HG03442 (cell line): Measurements from ENCODE around the gene CFAP43.
"Not testable (repeated sequence)": the region's sequence is repeated elsewhere in the genome, so short reads cannot be mapped to it uniquely, and the experiment has no call there.

Experiments
- ATAC-seq: cut with Tn5 transposase; IDR thresholded peaks from one replicate; pipeline ENCODE4 v1.9.1; 2021; ENCODE audit warnings: mild to moderate bottlenecking, moderate library complexity; ENCODE audit not compliant: unreplicated experiment

CFAP43 gene

DNA sequence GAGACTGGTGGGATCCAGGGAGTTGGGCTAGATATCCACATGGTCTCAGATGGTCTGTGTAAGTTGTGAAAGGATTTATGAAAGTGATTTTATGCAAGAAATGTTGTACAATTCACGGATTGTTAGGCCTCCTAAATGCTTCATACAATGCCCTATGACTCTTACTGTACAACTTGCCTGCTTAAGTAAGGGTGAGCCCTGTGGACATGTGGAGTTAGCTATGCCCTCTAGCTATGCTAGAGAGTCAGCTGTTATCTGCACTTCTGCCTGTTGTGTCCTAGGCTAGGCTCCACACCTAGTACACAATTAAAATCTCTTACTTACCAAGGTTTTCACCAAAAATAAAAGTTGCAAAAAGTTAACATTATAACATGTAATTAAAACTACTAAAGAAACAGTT is 1.7 kb upstream of the CFAP43 start:
- no peak for ATAC-seq

DNA sequence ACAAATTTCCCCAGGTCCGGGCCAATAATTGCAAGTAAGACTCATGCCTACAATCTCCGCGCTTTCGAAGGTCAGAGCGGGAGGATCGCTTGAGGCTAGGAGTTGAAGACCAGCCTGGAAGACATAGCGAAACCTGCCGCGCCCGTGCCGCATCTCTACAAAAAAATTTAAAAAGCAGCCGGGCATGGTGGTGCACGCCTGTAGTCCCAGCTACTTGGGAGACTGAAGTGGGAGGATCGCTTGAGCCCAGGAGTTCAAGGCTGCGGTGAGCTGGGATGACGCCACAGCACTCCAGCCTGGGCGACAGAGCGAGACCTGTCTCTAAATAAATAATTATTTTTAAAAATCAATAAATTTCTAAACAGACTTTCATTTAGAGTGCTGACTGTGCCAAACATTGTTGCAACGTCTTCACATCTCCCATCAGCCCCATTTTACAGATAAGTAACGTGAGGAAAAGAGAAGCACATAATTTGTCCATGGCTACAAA is 494 bp upstream of the CFAP43 start:
- no peak for ATAC-seq

DNA sequence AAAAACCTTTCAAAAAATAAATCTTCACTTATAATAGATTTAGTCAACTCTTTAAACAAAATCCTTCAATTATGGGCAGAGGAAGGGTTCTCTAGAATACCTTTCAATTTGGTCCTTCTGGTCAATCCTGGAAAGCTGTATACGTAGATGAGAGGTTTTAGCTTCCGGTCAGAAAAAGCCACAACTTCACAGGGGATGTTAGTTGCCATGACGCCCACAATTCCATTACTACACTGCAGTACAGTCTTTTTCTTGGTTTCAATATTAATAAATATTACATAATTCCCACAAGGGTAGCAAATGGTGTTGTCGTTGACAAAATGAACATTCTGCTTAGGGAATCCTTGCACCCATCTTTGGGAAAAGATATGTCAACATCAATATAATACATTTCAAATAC is 1.7 kb downstream of the CFAP43 start:
- no peak for ATAC-seq

DNA sequence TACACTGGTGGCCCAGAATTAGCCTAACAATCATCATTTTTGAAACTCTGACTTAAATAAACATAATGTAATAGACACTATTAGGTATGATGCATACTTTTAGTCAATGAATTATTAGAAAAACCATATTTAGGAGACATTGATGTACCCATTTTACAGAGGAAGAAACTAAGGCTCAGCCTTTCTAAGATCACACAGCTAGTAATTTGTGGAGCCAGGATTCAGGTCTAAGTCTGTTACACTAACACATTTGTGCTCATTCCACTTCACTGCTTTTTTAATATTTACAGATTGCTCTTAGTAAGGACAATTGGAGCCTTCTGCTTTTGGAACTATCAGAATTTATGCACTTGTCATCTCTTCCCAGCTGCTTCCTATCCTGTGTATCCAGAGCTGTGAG is 8.9 kb downstream of the CFAP43 start:
- no peak for ATAC-seq

DNA sequence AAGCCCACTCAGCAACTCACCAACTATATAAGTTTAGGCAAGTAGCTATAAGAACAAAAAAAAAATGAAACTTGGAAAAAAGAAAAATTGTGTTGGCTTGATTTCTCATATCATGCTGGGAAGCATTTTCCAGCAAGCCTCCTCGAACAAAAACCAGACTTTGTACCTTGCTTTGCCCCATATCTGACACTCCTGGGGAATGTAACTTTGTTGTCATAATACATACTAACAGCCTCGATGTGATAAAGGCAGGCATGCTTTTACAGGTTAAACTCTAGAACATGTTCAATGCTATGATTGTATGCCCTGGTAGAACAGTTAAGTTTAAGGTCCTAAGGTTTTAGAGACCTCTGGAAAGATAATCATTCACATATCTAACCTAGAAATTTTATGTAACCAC is 11.6 kb downstream of the CFAP43 start:
- ATAC-seq: no peak

DNA sequence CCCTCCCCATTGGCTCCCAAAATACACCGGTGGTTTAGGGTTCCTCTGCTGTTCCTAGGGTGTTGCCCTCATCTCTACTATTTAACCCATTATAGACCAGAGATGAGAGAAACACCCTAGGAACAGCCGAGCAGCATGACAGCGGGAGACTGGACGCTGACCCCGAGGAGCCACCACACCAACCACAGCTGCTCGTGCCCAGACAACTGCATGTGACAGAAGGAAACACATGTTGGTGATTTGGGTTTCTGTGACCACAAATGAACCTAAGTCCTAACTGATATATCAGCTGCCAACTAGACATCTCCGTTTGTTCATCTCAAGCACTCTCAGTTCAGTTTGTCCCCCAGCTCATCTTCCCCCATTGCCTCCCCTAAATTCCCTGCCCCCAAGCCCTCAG is 13.4 kb downstream of the CFAP43 start:
- ATAC-seq: no peak

DNA sequence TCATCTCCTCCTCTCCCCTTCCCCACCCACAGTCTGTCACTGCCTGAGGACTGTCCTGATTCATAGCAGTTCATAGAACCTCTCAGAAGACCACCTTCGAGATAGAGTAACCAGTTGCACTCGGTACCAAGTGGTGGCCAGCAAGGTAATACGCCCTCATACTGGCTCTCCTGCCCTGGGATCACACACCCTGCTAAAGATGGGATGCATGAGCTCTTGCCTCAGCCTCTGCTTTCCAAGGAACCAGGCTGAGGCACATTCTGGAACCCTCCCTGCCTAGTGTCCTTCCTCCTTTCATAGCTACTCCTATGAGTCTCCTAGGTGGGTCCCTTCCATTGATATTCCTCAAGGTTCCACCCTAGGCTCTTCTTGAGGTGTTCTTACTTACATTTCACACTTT is 15.5 kb downstream of the CFAP43 start:
- no peak for ATAC-seq

DNA sequence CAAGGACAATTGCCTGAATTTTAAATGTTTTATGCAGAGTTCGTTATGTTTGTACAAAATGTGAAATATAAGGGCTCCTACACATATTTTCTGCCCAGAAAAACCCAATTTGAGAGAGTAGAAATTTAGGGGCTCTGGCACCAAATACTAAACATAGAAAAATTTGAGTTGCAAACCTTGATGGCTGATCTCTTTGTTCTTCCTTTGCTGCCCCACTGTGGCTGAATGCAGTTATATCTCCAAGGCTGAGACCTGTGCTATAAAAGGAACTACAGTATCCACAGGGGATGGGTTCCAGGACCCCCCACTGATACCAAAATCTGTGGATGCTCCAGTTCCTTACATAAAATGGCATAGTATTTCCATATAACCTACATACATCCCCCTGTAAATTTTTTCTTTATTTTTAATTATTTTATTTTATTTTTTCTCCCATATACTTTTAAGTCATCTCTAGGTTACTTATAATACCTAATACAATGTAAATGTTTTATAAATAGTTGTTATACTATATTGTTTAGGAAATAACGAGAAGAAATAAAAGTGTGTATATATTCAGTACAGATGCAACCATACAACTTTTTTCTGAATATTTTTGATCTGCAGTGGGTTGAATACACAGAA is 22.5 kb downstream of the CFAP43 start:
- no peak for ATAC-seq

DNA sequence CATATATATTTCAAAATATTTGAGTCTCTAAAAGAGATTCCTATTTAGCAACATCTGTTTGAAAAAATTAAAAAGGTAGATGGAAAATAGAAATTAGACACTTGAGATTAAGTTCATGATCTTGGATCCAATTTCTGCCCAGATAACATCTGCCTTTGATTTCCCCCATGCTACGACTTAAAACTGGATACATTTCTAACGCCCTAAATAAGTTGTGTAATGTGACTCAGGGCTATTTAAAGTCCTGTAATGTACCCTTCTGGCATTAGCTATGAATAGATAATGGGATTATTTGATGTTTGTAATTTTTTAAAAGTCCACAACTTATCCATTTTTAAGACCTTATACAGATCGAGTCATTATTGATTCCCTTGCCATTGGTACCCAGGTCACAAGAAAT is 23.4 kb downstream of the CFAP43 start:
- ATAC-seq: no peak

DNA sequence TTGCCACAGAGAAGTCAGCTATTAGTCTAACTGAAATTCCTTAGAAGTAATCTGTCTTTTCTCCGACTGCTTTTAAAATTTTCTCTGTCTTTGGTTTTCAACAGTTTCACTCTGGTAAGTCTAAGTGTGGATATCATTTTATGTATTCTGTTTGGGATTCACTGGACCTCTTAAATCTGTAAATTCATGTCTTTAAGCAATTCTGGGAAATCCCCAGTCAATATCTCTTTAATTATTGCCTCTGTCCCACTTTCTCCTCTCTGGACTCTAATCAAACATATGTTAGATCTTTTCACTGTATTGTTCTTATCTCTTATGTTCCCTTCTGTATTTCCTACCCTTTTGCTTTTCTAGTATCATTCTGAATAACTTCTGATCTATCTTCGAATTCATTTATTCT is 29.9 kb downstream of the CFAP43 start:
- ATAC-seq: no peak

DNA sequence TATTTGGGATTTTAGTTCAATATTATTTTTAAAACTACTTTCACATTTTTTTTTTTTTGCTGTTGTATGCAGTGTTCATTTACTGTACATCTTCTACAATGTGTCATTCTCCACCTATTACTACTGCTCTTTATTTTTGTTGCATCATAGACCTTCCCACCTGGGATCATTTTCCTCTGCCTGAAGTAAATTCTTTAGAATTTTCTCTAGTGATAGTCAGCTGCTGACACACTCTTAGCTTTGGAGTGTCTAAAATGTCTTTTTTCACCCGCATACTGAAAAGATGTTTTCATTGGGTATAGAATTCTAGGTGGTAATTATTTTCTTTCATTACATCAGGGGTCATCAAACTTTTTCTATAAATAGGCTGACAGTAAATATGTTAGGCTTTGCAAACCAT is 30.5 kb downstream of the CFAP43 start:
- ATAC-seq: no peak

DNA sequence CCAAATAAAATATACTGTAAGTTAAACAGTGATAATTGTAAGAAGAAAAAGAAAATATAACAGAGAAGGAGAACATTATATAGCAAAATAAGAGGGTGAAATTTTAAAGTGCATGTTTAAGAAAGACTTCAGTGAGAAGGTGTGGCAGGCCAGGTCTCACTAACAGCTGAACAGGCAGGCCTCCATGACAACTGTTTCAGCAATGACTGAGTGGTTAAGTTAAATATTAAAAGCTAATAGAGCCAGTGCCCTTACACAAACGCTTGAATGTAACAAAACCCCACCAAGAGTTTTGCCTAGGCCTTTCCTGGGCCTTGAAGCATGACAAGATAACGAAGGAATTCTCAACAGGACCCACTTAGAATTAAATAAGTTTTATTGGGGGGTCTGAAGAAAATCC is 32.6 kb downstream of the CFAP43 start:
- no peak for ATAC-seq

DNA sequence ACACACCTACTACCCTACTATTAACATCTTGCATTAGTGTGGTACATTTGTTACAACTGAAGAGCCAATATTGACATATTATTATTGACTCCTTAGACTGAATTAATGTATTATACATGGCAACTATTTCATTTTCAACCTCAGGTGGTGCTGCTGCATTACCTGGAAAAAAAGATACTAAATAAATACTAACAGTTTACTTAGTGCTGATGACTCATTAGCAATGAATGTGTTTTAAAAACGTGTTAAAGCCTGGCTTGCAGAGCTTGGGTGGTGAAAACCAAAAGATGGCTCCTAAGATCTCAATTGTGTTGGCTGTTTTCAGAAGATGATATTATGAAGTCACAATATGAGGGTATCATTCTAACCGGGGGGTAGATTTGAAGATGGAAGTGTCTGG is 34.8 kb downstream of the CFAP43 start:
- ATAC-seq: no peak

DNA sequence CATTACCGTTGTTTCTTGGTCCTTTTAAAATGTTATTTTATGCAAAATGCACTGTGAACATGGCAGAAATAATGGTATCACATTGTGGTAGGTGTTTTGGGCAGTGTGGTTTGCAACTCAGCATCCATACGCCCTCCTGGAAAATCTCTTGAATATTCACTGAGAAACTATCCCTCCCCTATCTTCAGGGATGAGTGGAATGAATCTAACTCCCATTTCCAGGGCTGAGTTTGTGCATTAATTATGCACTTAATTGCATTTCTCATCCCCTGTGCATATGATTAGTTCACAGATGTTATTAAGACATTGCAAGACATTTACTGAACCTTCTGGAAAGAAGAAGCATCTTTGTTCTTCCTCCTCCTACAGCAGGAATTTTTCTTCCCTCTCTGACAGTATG is 36.5 kb downstream of the CFAP43 start:
- no peak for ATAC-seq

DNA sequence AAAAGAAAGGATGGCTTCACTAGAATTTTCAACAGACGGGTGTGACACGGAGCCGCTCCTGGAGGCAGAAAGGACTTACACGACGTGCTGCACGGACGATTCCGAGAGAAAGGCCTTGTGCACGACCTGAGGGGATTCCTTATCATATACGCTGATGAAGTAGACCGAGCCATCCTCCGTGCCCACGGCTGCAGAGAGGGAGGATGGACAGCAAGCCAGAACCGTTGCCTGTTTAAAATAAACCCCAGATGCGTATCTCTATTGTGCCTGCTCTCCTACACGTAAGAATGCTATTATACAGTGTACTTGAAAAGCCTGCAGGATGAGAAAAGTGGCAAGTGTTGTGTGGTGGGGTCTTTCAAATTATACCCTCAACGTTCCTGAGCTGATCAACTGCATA is 38.4 kb downstream of the CFAP43 start:
- ATAC-seq: no peak

DNA sequence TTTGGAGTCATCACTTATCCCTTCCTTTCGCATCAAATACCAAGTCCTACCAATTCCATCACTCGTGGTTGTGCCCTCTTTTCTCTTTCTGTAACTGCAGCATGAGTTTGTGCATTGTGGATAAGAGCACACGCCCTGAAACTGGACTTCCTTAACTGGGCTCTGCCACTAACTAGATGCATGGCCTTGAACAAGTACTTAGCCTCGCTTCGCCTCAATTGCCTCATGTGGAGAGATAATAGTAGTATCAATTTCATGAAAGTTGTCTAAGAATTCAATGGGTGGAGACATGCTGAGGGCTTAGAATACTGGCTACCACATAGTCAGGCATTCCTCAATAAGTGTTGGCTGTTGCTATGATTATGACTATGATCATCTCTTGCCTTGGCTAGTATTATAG is 41.5 kb downstream of the CFAP43 start:
- no peak for ATAC-seq

DNA sequence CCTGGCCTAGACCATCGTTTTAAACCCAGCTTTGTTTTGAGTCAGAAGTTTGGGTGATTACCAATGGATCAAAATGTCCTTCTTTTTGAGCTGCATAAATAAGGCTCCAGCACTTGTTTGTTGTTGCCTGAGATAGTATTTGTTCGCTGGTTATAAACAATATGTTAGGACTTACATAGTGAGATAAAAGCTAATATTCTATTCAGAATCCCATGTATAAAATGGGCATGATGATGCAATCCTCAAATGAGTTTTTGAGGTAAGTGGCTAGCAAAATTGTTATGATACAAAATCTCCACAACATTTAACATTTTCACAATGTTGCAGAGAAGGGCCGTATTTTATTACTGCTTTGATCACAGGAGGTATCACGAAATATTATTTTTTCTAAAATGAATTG is 48.5 kb downstream of the CFAP43 start:
- ATAC-seq: no peak

DNA sequence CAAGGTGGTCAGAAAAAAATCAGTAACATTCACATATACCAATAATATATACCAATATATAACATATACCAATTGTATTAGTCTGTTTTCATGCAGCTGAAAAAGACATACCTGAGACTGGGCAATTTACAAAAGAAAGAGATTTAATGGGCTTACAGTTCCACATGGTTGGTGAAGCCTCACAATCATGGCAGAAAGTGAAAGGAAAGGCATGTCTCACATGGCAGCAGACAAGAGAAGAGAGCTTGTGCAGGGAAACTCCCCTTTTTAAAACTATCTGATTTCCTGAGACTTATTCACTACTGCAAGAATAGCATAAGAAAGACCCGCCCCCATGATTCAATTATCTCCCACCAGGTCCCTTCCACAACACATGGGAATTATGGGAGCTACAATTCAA is 58.0 kb downstream of the CFAP43 start:
- ATAC-seq: not testable (repeated sequence)

DNA sequence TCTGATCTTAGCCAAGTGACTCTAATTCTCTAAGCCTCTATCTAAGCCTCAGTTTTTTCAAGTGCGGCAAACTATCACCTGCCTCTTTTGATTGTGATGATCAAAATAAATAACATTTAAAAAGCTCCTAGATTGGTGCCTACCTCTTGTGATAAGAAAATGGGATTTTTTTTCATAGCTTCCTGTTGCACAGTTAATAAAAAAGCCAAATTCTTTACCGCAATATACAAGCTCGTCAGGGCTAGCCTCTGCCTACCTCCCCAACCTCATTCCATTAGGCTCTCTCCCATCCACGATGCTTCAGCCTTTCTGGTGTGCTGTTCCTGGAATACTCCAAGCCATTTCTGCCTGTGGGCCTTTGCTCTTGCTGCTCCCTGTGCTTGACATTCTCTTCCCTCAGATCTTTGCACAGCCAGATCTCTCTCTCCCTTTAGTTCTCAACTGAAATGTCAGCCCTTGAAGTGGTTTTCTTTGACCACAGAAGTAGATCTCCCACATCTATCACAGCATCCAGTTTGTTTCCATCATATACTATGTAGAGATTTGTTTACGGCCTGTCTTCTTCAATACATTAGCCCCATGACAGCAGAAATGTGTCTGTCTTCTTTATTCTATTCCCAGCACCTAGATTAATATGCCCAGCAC is 61.4 kb downstream of the CFAP43 start:
- no peak for ATAC-seq

DNA sequence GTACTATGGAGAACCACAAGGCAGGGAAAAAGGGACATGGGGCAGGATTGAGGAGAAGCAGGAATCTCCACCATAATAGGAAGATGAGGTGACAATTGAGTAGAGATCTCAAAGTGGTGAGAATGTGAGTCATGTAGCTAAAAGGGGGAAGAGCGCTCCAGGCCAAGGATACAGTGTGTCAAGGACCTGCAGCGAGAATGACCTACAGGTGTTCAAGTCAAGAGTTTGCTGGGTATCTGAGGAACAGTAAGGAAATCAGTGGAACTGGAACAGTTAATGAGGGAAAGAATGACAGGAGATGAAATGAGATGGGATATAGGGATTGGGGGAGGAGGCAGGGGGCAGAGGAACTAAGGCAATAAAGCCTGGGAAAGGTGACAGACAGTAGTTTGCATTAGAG is 76.6 kb downstream of the CFAP43 start:
- no peak for ATAC-seq

DNA sequence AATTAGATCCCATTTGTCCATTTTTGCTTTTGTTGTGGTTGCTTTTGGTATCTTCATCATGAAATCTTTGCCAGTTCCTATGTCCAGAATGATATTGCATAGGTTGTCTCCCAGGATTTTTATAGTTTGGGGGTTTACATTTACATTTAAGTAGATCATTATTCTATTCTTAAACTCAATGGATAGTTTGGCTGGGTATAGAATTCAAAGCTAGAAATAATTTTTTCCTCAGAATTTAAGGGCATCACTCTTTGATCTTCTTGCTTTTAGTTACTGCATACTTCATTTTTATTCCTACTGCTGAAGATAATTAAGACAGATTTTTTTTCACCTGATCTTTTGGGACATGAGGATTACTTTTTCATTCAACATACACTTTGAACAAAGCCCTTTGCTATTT is 80.4 kb downstream of the CFAP43 start:
- ATAC-seq: no peak

DNA sequence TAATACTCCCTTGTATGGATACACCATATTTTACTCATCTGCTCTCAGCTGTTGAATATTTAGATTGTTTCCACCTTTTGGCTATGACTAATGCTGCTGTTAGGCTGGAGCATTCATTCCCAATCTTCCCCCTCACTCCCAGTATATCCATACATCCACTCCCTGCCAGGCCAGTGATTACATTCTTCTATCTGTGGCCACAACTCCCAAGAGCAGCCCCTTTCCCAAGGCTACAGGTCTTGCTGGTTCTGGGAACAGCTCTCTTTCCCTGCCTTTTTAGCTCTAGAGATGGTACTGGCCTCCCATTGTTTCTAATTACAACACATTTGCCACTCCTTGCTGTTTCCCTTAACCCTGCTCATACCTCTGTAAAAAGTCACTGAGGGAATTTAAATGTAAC is 82.0 kb downstream of the CFAP43 start:
- no peak for ATAC-seq

DNA sequence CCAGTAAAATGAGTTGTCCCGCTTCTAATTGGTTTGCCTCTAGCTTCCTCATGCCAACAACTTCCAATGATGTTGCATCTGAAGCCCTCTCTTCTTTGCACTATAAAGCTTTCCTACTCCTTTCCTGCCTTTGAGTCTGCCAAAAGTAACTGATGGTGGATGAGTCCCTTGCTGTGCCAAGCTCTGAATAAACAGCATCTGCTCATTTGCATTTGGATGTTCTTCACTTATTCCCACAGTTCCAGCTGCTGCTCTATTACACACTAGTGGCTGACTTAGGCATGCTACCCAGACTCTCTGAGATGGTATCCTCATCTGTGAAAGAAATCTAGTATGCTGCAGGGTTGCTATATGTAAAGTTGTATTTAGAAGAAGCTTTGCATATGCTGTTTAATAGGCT is 85.3 kb downstream of the CFAP43 start:
- ATAC-seq: no peak
